Uterus (tissue), 2 donors: ENCODE results near the gene BICD1.

Source experiments
- POLR2A ChIP-seq, 2 donors: fragments of 450-650 bp; IDR thresholded peaks; one replicate each; pipeline ENCODE4 v1.6.1; 2016; ENCODE audit warnings: antibody characterized with exemption in 2 of 2, mild to moderate bottlenecking in 1 of 2, moderate library complexity in 1 of 2
- TF ChIP-seq, protein P1 (sequence below), 4 experiments: fragments of 200-600 bp in 2 of 4; fragments of 450-650 bp in 2 of 4; sonication (generic) in 2 of 4; IDR thresholded peaks; one replicate each; pipeline ENCODE4 v1.5.1; 2016 to 2019; ENCODE audit warnings: antibody characterized with exemption in 4 of 4, mild to moderate bottlenecking in 2 of 4, moderate library complexity in 1 of 4

GRCh38 chr12:32242641-32243040 lies 136.0 kb downstream of the BICD1 start:
- TF ChIP-seq, protein P1, sequence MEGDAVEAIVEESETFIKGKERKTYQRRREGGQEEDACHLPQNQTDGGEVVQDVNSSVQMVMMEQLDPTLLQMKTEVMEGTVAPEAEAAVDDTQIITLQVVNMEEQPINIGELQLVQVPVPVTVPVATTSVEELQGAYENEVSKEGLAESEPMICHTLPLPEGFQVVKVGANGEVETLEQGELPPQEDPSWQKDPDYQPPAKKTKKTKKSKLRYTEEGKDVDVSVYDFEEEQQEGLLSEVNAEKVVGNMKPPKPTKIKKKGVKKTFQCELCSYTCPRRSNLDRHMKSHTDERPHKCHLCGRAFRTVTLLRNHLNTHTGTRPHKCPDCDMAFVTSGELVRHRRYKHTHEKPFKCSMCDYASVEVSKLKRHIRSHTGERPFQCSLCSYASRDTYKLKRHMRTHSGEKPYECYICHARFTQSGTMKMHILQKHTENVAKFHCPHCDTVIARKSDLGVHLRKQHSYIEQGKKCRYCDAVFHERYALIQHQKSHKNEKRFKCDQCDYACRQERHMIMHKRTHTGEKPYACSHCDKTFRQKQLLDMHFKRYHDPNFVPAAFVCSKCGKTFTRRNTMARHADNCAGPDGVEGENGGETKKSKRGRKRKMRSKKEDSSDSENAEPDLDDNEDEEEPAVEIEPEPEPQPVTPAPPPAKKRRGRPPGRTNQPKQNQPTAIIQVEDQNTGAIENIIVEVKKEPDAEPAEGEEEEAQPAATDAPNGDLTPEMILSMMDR (IDR thresholded peaks at IDR 0.05): no peak
- TF ChIP-seq POLR2A (IDR thresholded peaks at IDR 0.05): no peak
